Mesendoderm (in vitro differentiated cells): ENCODE data around the gene FAM210A. TPM values are rescaled to one million over a fixed set of nuclear protein-coding genes. Genes with fewer than 3 reads are reported as not detected.

Source experiments
- small RNA-seq: library from polyadenylated mRNA; stranded (forward); fragments of <200 nt; extraction: miRNeasy Mini kit (QIAGEN cat#:217004); gene quantifications from one replicate; pipeline ENCODE3, GENCODE V24; 2013; ENCODE audit not compliant: insufficient read depth

Gene FAM210A

Small RNA genes within 50 kb of the gene (small RNA-seq; reads per million reads assigned to genes)
- gene AP001525.1 (not detected), gene RN7SL362P (not detected)
